Fibroblast of upper back skin (primary cell): ENCODE data around the gene ABHD1.
"Not testable (repeated sequence)": the region's sequence is repeated elsewhere in the genome, so short reads cannot be mapped to it uniquely, and the experiment has no call there.

Experiments
- DNase-seq: peaks from one replicate; pipeline ENCODE4 v3.0.0-alpha.2; 2013

Gene ABHD1

DNA sequence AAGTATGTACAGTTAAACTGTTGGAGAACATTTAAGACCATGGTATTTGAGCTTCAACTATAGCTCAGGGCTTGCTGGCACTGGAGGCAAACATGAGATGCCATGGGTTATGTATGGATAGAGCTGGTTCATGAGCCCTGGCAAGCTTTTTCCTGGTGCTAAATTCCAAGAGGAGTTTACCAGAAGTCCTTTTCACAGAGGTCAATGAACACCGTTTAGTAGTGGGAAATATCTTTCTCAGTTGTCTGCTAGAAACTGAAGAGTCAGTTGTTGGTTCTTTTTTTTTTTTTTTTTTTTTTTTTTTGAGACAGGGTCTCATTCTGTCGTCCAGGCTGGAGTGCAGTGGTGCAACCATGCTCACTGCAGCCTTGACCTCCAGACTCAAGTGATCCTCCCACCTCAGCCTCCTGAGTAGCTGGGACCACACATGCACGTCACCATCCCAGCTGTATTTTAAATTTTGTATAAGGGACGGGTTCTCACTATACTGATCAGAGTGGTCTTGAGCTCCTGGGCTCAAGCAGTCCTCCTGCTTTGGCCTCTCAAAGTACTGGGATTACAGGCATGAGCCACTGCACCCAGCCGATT, 35.7 kb upstream of the ABHD1 start:
- no peak for DNase-seq

DNA sequence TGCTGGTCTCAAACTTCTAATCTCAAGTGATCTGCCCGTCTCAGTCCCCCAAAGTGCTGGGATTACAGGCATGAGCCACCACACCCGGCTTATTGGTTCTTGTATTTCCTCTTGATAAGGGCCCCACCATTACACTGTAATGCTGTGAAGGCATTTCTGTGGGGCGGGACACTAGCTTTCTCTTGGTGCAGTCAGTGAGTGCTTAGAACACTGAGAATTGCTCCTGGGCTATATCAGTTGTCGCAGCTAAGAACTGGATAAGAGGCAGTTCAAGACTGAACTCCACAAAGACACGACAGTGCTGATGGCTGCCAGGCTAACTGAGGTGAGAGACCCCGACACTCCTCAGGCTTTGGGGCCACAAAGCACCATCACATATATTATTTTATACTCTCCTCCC, 35.0 kb upstream of the ABHD1 start:
- no peak for DNase-seq

DNA sequence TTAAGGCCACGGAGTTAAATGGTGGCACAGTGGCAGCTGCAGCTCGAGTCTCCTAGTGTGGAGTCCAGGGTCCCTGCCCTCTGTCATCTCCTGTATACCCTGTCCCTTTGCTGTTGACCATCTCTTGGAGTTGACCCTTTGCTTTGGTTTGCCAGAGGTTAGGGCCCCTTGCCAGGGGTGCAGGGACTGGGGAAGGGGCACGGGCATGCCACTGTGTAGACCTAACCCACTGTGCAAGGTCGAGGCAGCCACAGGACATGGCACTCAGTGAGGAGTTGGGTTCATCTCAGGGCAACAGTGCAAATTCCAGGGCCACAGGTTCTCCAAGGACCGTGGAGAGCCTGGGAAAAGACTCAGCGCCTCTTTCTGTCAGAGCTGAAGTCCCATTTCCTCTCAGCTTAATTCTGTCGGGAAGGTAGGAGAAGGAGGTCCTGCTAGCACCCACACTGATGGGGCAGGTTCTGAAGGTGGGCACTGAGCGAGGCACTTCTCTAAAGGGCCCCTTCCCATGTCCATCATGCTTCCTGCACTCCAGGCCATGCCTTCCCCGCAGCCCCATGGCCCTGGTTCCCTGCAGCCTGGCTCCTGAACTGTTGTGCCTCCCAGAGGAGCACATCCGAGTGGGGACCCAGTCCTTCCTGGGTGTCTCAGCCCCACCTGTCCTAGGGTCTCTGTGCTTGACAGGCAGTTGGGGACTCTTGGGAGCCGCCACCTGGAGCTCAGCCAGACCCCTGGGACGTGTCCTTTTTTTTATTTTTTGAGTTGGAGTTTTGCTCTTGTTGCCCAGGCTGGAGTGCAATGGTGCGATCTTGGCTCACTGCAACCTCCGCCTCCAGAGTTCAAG, 34.3 kb upstream of the ABHD1 start:
- DNase-seq, result no peak

DNA sequence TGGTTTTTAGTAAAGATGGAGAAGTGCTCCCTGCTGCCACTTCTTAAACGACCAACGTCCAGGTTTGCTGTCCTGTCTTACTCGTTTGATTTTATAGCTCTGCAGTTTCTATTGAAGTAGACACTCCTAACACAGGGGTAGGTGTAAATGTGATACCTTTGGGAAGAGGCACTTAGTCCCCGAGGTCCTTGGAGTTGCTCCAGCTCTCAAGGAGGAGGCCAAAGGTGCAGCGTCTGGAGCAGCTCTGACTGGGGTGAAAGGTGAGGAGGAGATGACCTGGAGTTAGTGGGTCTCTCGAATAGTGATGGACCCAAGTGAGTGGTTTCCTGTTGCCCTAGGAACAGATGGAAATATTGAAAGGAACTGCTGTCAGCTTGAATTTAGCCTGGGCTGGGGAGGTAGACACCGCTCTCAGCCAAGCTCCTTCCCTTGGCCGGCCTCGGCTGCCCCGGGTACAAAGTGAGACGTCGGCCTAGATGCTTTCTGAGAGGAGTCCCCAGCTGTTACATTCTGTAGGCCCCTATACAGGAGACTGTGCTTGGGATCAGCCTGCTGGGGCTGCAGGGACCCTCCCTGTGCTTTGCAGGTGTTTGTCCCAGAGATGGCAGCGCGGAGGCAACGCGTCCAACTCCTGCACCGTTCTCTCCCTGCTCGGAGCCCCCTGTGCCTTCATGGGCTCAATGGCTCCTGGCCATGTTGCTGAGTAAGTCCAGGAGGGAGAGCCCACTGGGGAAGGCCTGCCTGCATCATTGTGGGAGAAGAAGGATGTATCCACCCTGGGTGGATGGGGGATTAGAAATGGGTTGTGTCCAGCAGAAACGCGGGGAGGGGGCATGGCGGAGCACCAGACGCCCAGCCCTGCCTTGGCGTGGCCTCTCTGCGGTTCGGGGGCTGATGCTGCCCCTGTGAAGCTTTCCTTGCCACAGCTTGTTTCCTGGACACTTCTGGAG, 31.6 kb upstream of the ABHD1 start:
- no peak for DNase-seq

DNA sequence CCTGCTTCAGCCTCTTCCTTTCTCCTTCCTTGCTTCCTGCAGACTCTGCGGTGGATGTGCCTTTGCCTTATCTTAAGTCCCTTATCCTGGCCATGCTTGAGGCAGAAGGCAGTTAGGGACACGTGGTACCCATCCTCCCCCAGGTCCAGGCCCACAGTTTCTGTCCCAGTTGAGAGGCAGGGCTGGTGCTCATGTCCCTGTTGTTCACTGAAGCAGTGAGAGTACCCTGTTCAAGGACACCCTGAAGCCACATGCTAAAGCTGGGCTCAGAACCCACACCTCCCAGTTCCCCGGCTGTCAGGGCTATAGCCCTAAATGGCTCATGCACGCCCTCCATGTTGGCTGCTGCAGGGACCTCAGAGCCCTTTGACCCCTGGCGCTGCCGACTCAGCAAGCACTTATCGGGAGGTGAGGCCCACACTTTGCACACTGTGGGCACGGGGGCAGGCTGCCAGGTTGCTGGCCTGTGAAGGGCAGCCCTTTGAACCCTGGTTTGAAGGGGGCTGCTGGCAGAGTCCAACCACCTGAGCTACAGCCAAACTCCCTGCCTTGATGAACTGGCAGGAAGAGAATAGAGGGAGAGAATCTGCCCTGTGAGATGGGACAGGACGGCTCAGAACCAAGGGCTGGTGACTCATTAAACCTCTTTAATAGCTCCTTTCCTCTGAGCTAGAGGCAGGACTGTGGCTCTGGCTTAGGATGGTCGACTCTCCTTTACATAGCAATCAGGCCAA, 30.8 kb upstream of the ABHD1 start:
- DNase-seq, result no peak

DNA sequence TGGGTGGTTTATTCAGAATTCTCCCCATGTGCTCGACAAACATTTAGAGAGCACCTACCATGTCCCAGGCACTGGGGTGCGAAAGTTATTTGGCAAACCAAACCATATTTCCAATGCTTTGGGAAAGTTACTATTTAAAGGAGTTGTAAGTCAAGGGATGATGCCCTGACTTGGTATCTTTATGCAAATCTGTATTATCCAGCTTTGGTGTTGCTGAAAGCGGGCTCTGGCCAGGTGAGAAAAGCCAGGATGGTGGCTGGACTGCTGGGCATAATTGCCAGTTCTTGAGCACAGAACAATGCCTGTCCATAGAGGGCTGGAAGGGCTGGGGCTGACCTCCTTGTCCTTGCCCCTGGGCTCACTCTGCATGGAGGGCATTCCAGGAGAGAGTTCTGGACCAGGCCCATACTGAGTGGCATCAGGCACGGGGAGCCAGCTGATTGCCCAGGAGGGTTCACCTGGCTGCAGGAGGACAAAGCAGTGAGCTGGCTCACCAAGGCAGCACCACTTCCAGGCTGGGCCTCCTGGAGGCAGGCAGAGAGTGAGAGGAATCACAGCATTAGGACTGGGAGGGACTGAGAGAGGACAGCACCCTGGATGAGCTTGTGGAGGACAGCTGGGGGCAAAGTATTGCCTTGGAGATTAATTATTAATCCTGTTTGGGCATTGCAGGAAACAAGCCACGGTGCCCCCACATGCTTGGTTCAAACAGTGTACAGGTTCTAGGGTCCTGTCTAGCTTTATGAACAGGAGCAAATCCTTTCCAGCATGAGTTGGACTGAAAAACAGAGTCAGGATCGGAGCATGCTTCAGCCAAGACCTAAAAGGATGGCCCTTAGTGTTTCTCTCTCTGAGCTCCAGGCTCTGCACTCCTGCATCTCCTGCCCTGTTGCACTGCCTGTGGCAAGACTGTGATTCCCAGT, 29.9 kb upstream of the ABHD1 start:
- no peak for DNase-seq

DNA sequence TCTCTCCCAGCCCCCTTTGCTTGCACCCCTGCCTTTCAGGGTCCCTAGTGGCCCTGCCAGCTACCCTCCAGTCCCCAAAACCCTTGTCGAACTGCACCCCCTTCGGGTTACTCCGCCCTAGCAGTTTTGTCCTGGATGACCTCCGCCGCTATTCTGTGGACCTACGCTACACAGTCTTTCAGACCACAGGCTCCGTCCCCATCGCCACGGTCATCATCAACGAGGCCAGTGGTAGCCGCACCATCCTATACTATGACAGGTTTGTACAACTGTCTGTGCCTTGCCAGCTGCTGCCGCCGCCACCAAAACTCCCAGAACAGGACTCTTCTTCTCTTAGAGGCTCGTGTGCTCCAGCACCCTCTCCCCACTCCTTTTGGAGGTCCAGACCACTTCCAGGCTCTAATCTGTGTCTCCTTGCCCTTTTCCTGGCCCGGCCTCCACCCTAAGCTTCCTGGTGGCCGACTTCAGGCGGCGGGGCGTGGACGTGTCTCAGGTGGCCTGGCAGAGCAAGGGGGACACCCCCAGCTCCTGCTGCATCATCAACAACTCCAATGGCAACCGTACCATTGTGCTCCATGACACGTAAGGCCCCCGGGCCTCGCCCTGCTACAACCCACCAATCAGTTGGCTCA, 29.1 kb upstream of the ABHD1 start:
- DNase-seq, result no peak

DNA sequence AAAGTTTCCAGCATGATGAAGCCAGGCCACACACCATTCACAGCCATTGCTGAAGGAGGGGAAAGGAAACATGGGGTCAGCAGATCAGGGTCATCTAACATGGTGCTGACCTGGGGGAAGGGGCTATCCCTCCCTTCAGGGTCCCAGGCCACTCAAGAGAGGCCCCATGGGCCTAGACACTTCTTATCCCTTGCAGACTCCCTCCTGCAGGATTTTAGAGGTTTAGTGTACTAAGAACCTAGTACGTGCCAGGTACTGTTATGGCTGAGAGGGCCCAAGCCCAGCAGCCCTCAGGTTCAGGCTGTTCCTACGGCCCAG, 28.2 kb upstream of the ABHD1 start:
- DNase-seq, result no peak

DNA sequence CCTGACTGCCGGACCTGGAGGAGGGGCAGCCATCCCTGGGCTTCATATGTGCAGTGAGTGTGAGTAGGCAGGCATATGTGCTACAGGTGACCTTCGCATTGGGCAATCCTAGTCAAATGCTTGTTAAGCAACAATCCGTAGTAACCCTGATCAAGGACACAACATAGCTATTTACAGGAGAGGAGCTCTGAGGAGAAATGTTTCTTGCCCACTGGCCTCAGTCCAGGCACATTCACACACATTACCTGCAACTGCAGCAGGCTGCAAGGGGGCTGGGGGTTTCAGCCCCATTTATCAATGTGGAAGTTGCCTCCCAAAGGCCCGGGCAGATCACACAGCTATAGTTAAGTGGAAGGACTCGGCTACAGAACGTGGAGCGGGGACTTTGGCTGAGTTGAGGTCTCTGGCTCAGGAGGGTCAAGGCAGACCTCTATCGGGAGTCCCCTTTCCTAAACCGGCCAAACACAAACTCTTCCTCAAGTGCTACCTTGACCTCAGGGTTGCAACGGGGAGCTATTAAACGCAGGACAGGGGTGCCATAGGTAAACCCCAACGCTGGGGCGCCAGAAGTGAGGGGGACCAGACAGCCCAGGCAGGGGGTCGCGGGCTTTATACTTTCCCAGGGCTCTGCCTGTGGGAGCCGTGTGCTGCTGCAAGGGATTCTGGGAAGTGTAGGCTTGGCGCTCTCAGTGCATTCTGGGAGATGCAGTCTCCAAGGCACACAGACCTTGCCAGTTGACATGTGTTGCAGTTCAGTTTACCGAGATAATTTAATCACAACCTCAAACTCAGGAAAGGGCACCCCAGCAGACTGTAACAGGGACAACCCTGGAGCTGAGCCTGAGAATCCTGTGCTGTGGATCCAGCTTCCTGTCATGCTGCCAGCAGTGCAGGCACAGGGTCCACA, 27.6 kb upstream of the ABHD1 start:
- peak; percentile 54 for DNase-seq

DNA sequence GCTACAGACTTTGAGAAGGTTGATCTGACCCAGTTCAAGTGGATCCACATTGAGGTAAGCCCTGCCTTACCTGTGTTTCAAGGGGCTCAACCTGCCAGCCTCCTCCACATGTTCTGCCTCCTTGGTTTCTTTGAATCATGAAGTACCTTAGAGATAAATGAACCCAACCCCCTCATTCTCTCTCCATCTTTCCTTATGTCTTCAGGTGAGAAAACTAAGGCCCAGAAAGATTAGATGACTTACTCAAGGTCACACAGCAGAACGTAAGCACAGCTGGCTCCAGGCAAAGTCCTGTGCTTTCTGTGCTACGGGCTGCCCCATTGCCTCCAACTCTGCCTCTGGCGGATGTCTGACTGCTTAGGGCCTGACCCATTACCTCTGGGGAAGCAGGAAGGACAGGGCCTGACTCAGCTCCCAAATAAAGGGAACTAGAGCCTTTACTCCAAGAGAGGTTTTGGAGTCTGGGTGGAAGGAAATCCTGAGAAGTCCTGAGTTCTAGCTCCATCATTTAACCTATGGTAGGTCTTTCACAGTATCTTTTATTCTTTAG, 26.8 kb upstream of the ABHD1 start:
- no peak for DNase-seq

DNA sequence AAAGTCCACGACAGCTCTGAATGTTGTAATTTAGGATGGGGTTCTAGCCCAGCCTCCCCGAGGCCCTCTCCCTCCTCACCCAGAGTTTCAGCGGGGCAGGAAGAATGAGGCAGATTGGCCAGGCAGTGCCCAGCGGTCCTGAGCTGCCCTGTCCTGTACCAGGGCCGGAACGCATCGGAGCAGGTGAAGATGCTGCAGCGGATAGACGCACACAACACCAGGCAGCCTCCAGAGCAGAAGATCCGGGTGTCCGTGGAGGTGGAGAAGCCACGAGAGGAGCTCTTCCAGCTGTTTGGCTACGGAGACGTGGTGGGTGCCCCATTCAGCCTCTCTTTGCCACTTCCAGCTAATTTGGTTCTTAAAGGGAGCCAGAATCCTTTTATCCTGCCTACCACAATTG, 26.3 kb upstream of the ABHD1 start:
- no peak for DNase-seq

DNA sequence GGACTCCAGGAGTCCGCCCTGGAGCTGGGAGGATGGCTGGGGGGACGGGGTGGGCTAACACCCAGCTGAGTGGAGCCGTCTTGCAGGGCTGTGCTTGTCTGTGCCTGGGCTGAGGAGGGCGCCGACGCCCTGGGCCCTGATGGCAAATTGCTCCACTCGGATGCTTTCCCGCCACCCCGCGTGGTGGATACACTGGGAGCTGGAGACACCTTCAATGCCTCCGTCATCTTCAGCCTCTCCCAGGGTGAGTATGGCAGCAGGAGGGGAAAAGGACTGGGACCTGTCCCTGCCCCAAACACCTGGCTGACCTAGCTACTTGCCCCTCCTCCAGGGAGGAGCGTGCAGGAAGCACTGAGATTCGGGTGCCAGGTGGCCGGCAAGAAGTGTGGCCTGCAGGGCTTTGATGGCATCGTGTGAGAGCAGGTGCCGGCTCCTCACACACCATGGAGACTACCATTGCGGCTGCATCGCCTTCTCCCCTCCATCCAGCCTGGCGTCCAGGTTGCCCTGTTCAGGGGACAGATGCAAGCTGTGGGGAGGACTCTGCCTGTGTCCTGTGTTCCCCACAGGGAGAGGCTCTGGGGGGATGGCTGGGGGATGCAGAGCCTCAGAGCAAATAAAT, 24.2 kb upstream of the ABHD1 start:
- no peak for DNase-seq

DNA sequence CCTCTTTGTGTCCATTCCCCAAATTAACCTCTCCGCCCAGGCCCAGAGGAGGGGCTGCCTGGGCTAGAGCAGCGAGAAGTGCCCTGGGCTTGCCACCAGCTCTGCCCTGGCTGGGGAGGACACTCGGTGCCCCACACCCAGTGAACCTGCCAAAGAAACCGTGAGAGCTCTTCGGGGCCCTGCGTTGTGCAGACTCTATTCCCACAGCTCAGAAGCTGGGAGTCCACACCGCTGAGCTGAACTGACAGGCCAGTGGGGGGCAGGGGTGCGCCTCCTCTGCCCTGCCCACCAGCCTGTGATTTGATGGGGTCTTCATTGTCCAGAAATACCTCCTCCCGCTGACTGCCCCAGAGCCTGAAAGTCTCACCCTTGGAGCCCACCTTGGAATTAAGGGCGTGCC, 23.6 kb upstream of the ABHD1 start:
- no peak for DNase-seq

DNA sequence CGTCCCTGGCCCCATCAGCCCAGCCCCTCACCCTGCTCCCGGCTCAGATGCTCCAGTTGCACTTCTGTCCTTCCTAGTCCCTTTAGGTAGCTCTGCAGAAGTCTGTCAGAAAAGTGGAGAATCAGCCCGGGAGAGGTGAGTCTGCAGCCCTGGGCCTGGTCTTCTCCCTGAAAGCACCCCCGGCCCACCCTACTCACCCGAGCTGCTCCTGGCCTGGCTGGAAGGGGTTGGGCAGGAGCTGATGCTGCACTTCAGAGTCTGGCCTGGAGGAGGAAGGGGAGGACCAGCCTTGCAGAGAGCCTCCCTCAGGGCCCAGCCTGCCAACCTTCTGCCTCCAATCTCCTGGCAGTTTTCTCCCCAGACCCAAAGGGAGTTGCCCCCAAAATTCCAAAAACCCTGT, 21.3 kb upstream of the ABHD1 start:
- no peak for DNase-seq

DNA sequence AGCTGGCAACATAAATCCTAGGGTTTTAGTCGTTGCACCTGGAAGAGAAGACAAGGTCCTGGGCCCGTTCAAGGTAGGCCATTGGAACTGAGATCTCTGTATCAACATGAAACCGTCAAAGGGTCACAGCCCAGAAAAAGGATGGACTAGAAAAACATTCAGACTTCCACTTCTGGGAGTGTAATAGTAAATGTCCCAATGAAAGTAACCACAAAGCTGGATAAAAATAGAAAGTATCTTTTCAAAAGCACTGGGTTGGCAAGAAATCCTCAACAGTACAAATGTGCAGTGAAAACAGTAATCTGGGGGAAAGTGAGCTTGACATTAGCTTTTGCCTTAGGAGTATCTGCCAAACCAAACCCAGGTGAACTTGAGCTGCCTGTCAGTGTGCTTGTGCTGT, 17.6 kb upstream of the ABHD1 start:
- no peak for DNase-seq

DNA sequence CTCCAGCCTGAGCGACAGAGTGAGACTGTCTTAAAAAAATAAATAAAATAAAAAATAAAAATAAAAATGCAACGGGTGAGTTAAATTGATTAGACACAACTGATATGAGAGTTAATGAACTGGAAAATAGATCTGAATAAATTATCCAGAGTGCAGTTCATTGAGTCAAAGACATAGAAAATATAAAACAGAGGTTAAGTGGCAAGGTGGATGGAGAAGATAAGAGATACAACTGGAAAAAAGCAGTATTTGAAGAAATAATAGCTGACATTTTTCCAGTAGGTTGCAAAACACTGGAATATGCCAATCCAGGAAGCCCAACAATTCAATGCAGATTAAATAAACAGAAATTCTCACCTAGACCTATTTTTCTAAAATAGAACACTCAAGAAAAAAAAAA, 15.4 kb upstream of the ABHD1 start:
- DNase-seq, result no peak

DNA sequence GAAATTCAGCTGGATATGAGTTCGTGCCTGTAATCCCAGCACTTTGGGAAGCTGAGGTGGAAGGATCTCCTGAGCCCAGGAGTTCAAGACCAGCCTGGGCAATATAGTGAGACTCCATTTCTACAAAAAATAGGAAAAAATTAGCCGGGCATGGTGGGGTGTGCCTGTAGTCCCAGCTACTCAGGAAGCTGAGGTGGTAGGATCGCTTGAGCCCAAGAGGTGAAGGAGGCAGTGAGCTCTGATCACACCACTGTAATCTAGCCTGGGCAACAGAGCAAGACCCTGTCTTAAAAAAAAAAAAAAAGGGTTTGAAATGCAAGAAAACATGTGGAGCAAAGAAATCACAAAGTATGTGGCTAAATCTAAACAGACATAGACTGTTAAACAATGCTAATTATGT, 14.5 kb upstream of the ABHD1 start:
- DNase-seq, result no peak

DNA sequence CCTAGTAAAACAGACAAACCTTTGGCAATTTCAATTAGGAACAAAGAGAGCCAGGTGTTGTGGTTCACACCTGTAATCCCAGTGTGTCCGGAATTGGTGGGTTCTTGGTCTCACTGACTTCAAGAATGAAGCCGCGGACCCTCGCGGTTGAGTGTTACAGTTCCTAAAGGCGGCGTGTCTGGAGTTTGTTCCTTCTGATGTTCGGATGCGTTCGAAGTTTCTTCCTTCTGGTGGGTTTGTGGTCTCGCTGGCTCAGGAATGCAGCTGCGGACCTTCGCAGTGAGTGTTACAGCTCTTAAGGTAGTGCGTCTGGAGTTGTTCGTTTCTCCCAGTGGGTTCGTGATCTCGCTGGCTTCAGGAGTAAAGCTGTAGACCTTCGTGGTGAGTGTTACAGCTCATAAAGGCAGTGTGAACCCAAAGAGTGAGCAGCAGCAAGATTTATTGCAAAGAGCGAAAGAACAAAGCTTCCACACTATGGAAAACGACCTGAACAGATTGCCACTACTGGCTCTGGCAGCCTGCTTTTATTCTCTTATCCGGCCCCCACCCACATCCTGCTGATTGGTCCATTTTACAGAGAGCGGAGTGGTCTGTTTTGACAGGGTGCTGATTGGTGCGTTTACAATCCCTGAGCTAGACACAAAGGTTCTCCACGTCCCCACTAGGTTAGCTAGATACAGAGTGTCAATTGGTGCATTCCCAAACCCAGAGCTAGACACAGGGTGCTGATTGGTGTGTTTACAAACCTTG, 12.8 kb upstream of the ABHD1 start:
- DNase-seq, result not testable (repeated sequence)
